Measurements from ENCODE around the gene FOXS1.

The FOXS1 gene

GRCh38 chr20:31848088-31848999 lies 2.9 kb upstream of the FOXS1 start:
- H3K27me3 ChIP-seq (ENCODE audit: control insufficient read depth in 1 of 2, insufficient read depth in 2 of 2, low read length in 2 of 2), result peaks cover 20 to 27% of the 10 kb centered on the region in 2 donors
- H3K4me1 ChIP-seq (ENCODE audit: control insufficient read depth, insufficient read depth, low read length), result peaks cover 9% of the 10 kb centered on the region
- no peak overlapping the region for H3K27ac ChIP-seq (ENCODE audit: low read length)
- H3K4me3 ChIP-seq (ENCODE audit: low read length in 2 of 2), result no peak overlapping the region
- H3K36me3 ChIP-seq (ENCODE audit: control insufficient read depth in 2 of 2, insufficient read depth in 2 of 2, low read length in 2 of 2), result no peaks in the 10 kb centered on the region
- no peak overlapping the region for H3K9ac ChIP-seq (ENCODE audit: low read length in 2 of 2)
- no peaks in the 10 kb centered on the region for H3K9me3 ChIP-seq (ENCODE audit: control insufficient read depth in 2 of 2, low read length in 2 of 2)

DNA sequence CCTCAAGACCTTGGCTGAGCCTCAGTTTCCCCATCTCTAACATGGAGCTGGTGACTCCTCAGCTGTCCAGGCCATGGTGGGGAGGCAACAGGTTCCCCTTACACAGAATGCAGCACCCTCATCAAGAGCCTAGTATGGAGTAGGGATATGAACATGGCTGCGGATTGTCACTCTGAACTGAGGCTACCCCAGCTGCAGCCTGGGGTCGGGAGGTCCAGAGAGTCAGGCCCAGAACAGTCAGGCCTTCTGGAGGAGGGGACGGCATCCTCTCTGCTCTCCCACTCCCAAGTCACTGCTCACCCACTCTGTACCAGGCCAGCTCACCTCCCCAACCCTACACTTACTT lies 1.4 kb upstream of the FOXS1 start:
- no peaks in the 10 kb centered on the region for H3K36me3 ChIP-seq (ENCODE audit: control insufficient read depth in 2 of 2, insufficient read depth in 2 of 2, low read length in 2 of 2)
- no peak overlapping the region for H3K9ac ChIP-seq (ENCODE audit: low read length in 2 of 2)
- no peak overlapping the region for H3K4me3 ChIP-seq (ENCODE audit: low read length in 2 of 2)
- H3K27me3 ChIP-seq (ENCODE audit: control insufficient read depth in 1 of 2, insufficient read depth in 2 of 2, low read length in 2 of 2), result peaks cover 17 to 27% of the 10 kb centered on the region in 2 donors
- no peak overlapping the region for H3K27ac ChIP-seq (ENCODE audit: low read length)
- no peaks in the 10 kb centered on the region for H3K9me3 ChIP-seq (ENCODE audit: control insufficient read depth in 2 of 2, low read length in 2 of 2)
- peaks cover 19% of the 10 kb centered on the region for H3K4me1 ChIP-seq (ENCODE audit: control insufficient read depth, insufficient read depth, low read length)

- no peak overlapping the region for H3K9ac ChIP-seq (ENCODE audit: low read length in 2 of 2)
Observed at GRCh38 chr20:31844737-31845299, 586 bp downstream of the FOXS1 start.

GRCh38 chr20:31843881-31844280 lies 1.5 kb downstream of the FOXS1 start:
- Histone ChIP-seq H3K9me3 (ENCODE audit: control insufficient read depth in 2 of 2, low read length in 2 of 2) (no peaks in the 10 kb centered on the region), H3K4me1 (ENCODE audit: control insufficient read depth, insufficient read depth, low read length) (peaks cover 26% of the 10 kb centered on the region), H3K4me3 (ENCODE audit: low read length in 2 of 2) (peak overlapping the region in 1 of 2 donors; percentile 55), H3K27ac (ENCODE audit: low read length) (no peak overlapping the region), H3K9ac (ENCODE audit: low read length in 2 of 2) (no peak overlapping the region), H3K27me3 (ENCODE audit: control insufficient read depth in 1 of 2, insufficient read depth in 2 of 2, low read length in 2 of 2) (peaks cover 1 to 4% of the 10 kb centered on the region in 2 donors), H3K36me3 (ENCODE audit: control insufficient read depth in 2 of 2, insufficient read depth in 2 of 2, low read length in 2 of 2) (no peaks in the 10 kb centered on the region)

More at GRCh38 chr20:31844737-31845299, 586 bp downstream of the FOXS1 start:
- Histone ChIP-seq H3K36me3 (ENCODE audit: control insufficient read depth in 2 of 2, insufficient read depth in 2 of 2, low read length in 2 of 2) (no peaks in the 10 kb centered on the region), H3K4me3 (ENCODE audit: low read length in 2 of 2) (peak overlapping the region in 1 of 2 donors; percentile 55), H3K4me1 (ENCODE audit: control insufficient read depth, insufficient read depth, low read length) (peaks cover 26% of the 10 kb centered on the region), H3K9me3 (ENCODE audit: control insufficient read depth in 2 of 2, low read length in 2 of 2) (no peaks in the 10 kb centered on the region), H3K27me3 (ENCODE audit: control insufficient read depth in 1 of 2, insufficient read depth in 2 of 2, low read length in 2 of 2) (peaks cover 10 to 14% of the 10 kb centered on the region in 2 donors), H3K27ac (ENCODE audit: low read length) (no peak overlapping the region)

DNA sequence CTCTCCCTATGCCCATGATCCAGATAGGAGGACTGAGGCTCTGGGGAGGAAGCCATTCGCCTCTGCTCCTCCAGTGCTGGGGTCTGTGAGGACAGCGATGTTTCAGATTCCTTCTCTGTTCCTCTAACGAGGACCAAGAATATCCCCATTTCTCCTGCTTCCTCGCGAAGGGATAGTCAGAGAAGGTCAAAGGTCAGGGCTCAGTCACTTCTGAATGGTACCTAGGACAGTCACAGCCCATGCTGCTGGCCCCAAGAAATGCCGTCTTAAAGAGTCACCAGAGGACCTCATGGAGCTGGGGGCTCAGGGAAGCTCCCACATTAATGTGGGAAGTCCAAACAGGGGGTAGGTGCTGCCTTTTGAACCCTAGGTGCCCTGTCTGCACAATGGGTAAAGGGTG lies 2.1 kb downstream of the FOXS1 start:
- no peak overlapping the region for H3K9ac ChIP-seq (ENCODE audit: low read length in 2 of 2)
- no peaks in the 10 kb centered on the region for H3K36me3 ChIP-seq (ENCODE audit: control insufficient read depth in 2 of 2, insufficient read depth in 2 of 2, low read length in 2 of 2)
- H3K4me1 ChIP-seq (ENCODE audit: control insufficient read depth, insufficient read depth, low read length), result peaks cover 26% of the 10 kb centered on the region
- H3K4me3 ChIP-seq (ENCODE audit: low read length in 2 of 2), result peak overlapping the region in 1 of 2 donors; percentile 55
- H3K27me3 ChIP-seq (ENCODE audit: control insufficient read depth in 1 of 2, insufficient read depth in 2 of 2, low read length in 2 of 2), result no peaks in the 10 kb centered on the region
- no peaks in the 10 kb centered on the region for H3K9me3 ChIP-seq (ENCODE audit: control insufficient read depth in 2 of 2, low read length in 2 of 2)
- H3K27ac ChIP-seq (ENCODE audit: low read length), result no peak overlapping the region

DNA sequence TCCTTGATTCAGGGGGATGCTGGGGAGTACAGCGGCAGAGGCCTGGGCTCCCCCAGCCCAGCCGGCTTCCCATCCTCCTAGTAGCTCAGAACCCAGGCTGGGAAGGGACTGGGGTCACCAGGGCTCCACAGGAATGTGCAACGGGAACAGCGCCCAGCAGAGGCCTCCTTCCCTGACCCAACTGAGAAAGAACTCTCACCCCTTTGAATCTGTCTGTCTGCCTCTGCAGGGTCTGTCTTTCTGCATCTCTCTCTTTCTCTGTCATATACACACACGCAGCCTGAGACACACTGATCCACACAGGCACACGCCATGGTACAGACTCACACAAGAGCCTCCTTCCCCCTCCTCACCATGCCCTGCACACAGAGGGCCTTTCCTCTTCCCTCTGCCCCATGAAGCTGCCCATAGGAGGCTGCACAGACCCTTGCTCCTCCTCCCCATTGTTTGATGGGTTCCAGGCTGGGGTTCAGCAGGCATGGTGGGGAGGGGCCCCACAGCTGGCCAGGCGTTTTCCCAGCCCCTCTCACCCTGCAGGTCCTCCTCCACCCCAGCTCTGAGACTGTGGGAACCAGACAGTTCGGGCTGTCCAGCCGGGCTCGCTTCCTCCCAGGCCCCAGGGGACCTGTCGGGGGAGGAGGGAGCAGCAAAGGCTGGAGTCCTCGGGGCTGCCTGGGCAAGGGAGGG lies 2.8 kb downstream of the FOXS1 start:
- Histone ChIP-seq H3K27me3 (ENCODE audit: control insufficient read depth in 1 of 2, insufficient read depth in 2 of 2, low read length in 2 of 2) (no peaks in the 10 kb centered on the region), H3K4me1 (ENCODE audit: control insufficient read depth, insufficient read depth, low read length) (peaks cover 27% of the 10 kb centered on the region), H3K9me3 (ENCODE audit: control insufficient read depth in 2 of 2, low read length in 2 of 2) (no peaks in the 10 kb centered on the region), H3K36me3 (ENCODE audit: control insufficient read depth in 2 of 2, insufficient read depth in 2 of 2, low read length in 2 of 2) (no peaks in the 10 kb centered on the region), H3K4me3 (ENCODE audit: low read length in 2 of 2) (peak overlapping the region in 1 of 2 donors; percentile 55), H3K27ac (ENCODE audit: low read length) (no peak overlapping the region), H3K9ac (ENCODE audit: low read length in 2 of 2) (no peak overlapping the region)

DNA sequence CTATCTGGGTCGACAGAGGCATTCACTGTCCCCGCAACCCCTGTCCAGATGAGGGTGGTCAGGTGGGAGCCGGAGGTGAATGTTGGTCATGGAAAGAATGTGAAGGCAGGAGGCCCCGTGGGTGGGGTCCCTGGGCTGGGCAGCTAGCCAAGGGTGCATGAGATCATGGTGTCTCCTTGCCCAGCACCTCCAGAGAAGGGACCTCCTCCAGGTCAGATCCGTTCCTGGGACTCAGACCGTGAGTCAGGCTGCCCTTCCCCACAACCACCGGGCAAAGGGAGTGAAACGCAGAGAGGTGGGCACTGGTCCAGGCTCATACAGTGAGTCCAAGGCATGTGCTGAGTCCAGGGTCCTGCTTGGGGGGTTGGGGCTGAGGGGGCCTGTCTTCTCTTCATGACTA lies 3.5 kb downstream of the FOXS1 start:
- no peak overlapping the region for H3K9ac ChIP-seq (ENCODE audit: low read length in 2 of 2)
- H3K4me3 ChIP-seq (ENCODE audit: low read length in 2 of 2), result no peak overlapping the region
- H3K4me1 ChIP-seq (ENCODE audit: control insufficient read depth, insufficient read depth, low read length), result peaks cover 33% of the 10 kb centered on the region
- no peaks in the 10 kb centered on the region for H3K9me3 ChIP-seq (ENCODE audit: control insufficient read depth in 2 of 2, low read length in 2 of 2)
- no peaks in the 10 kb centered on the region for H3K36me3 ChIP-seq (ENCODE audit: control insufficient read depth in 2 of 2, insufficient read depth in 2 of 2, low read length in 2 of 2)
- H3K27ac ChIP-seq (ENCODE audit: low read length), result no peak overlapping the region
- H3K27me3 ChIP-seq (ENCODE audit: control insufficient read depth in 1 of 2, insufficient read depth in 2 of 2, low read length in 2 of 2), result no peaks in the 10 kb centered on the region

GRCh38 chr20:31840906-31841816 lies 4.2 kb downstream of the FOXS1 start:
- no peaks in the 10 kb centered on the region for H3K27me3 ChIP-seq (ENCODE audit: control insufficient read depth in 1 of 2, insufficient read depth in 2 of 2, low read length in 2 of 2)
- no peak overlapping the region for H3K27ac ChIP-seq (ENCODE audit: low read length)
- H3K9ac ChIP-seq (ENCODE audit: low read length in 2 of 2), result no peak overlapping the region
- H3K9me3 ChIP-seq (ENCODE audit: control insufficient read depth in 2 of 2, low read length in 2 of 2), result no peaks in the 10 kb centered on the region
- H3K4me1 ChIP-seq (ENCODE audit: control insufficient read depth, insufficient read depth, low read length), result peaks cover 37% of the 10 kb centered on the region
- H3K4me3 ChIP-seq (ENCODE audit: low read length in 2 of 2), result no peak overlapping the region
- H3K36me3 ChIP-seq (ENCODE audit: control insufficient read depth in 2 of 2, insufficient read depth in 2 of 2, low read length in 2 of 2), result no peaks in the 10 kb centered on the region

GRCh38 chr20:31839782-31840487 lies 5.5 kb downstream of the FOXS1 start:
- Histone ChIP-seq H3K4me1 (ENCODE audit: control insufficient read depth, insufficient read depth, low read length) (peaks cover 41% of the 10 kb centered on the region), H3K9me3 (ENCODE audit: control insufficient read depth in 2 of 2, low read length in 2 of 2) (no peaks in the 10 kb centered on the region), H3K4me3 (ENCODE audit: low read length in 2 of 2) (no peak overlapping the region), H3K36me3 (ENCODE audit: control insufficient read depth in 2 of 2, insufficient read depth in 2 of 2, low read length in 2 of 2) (no peaks in the 10 kb centered on the region), H3K27ac (ENCODE audit: low read length) (no peak overlapping the region), H3K9ac (ENCODE audit: low read length in 2 of 2) (no peak overlapping the region), H3K27me3 (ENCODE audit: control insufficient read depth in 1 of 2, insufficient read depth in 2 of 2, low read length in 2 of 2) (no peaks in the 10 kb centered on the region)
